ENCODE measurements around the gene RITA1.

Gene RITA1

DNA sequence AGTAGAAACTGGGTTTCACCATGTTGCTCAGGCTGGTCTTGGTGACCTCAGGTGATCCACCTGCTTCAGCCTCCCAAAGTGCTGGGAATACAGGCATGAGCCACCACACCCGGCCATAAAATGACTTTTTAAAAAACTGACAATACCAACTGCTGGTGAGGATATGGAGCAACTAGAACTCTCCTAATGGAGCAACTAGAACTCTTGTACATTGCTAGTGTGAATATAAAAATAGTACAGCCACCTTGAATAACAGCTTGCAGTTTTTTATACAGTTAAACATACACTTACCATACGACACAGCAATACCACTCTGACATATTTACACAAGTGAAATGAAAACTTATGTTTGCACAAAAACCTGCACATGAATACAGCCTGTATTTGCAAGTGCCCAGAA lies 38.5 kb upstream of the RITA1 start:
- no peak overlapping the region for H3K4me3 ChIP-seq (ENCODE audit: low read depth, low read length)
- TF ChIP-seq, protein P1, sequence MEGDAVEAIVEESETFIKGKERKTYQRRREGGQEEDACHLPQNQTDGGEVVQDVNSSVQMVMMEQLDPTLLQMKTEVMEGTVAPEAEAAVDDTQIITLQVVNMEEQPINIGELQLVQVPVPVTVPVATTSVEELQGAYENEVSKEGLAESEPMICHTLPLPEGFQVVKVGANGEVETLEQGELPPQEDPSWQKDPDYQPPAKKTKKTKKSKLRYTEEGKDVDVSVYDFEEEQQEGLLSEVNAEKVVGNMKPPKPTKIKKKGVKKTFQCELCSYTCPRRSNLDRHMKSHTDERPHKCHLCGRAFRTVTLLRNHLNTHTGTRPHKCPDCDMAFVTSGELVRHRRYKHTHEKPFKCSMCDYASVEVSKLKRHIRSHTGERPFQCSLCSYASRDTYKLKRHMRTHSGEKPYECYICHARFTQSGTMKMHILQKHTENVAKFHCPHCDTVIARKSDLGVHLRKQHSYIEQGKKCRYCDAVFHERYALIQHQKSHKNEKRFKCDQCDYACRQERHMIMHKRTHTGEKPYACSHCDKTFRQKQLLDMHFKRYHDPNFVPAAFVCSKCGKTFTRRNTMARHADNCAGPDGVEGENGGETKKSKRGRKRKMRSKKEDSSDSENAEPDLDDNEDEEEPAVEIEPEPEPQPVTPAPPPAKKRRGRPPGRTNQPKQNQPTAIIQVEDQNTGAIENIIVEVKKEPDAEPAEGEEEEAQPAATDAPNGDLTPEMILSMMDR (IDR thresholded peaks at IDR 0.05; ENCODE audit: low read depth, low read length, missing control alignments): no peak
- no peak for DNase-seq (ENCODE audit: low read depth)
- in situ Hi-C loops (cut with HindIII; ENCODE audit: low sequenced_read_pairs): no loop called here

DNA sequence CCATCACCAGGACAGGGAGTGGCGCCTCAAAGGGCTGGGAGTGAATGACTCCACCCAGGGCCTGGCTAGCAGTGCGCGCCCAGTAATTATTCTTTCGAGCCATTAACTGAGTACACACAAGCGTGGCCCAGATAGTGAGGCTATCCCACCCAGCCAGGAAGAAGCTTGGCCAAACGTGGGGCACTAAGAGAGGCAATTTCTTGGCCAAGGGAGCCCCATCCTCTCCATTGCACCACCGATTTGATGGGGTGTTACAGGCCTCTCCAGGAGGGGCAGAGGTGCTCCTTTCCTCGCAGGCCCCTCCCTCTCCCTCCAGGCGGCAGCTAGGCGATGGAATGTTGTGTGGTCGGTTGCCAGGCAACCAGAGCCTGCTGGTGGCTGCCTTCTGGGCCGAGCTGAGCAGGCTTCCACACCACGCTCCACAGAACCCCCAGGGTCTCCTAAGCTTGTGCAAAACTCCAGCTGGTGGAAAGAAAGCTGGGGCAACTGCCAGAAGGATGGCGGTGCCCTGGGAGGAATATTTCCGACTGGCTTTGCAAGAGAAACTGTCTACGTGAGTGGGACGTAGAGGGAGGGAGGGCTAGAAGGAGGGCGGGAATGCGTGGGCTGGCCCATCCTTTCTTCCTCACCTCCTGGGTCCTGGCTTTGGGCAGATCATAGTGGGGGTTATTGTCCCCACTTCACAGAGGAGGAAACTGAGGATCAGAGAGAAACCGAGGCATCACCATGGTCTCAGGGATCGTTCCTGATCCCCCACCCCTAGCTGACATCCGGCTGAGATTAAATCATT lies 36.0 kb upstream of the RITA1 start, which contains the start of gene CFAP73:
Gene CFAP73 (plus strand): TSS at position 364 of the 790 bp plus-strand sequence. CDS start 134 bp downstream, at position 498.
- in situ Hi-C loops (cut with HindIII; ENCODE audit: low sequenced_read_pairs): loop anchor here (25.0 kb wide), 1 partner anchor 87 kb away; the partner anchor contains the start of gene DTX1
- no peak within 1 kb of the TSS for H3K4me3 ChIP-seq (ENCODE audit: low read depth, low read length)
- TF ChIP-seq, protein P1 (IDR thresholded peaks at IDR 0.05; ENCODE audit: low read depth, low read length, missing control alignments): no peak
- peak; percentile 80 for DNase-seq (ENCODE audit: low read depth)

DNA sequence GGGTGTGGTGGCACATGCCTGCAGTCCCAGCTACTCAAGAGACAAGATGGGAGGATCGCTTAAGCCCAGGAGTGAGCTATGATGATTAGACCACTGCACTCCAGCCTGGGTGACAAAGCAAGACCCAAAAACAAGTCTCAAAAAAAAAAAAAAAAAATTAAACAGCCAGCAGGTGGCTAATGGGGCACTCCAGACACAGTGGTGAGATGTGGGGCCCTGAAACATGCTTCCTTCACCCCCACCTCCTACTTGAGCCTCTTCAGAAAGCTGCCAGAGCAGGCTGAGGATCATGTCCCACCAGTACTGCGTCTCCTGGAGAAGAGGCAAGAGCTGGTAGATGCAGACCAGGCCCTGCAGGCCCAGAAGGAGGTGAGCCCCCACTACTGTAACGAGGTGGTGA lies 33.9 kb upstream of the RITA1 start:
- no peak overlapping the region for H3K4me3 ChIP-seq (ENCODE audit: low read depth, low read length)
- no peak for DNase-seq (ENCODE audit: low read depth)
- in situ Hi-C loops (cut with HindIII; ENCODE audit: low sequenced_read_pairs): loop anchor here (25.0 kb wide), 1 partner anchor 89 kb away; the partner anchor contains the start of gene DTX1
- TF ChIP-seq, protein P1 (IDR thresholded peaks at IDR 0.05; ENCODE audit: low read depth, low read length, missing control alignments): no peak

DNA sequence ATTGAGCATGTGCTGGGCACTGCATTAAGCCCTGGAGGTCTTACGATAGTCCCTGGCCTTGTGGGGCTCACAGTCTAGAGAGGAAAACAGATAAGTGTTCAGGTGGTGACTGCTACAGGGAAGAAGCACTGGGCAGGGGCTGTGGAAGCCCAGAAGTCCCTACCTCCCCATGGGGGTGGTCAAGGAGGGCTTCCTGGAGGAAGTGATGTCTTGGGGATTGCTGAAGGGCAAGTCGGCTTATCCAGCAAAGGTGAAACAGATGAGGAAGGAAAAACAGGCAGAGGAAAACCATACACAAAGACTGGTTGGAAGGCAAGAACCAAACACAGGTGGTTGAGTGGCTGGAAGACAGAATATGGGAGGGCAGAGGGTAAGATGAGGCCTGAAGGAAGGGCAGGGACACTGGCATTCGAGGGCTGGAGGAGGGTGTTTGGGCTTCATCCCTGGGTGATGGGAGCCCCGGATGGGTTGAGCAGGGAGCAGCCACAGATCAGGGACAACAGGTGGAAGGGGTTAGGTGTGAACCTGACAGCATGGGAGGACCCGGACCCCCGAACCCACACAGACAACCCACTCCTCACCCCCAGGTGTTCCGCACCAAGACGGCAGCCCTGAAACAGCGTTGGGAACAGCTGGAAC lies 33.2 kb upstream of the RITA1 start:
- TF ChIP-seq, protein P1 (IDR thresholded peaks at IDR 0.05; ENCODE audit: low read depth, low read length, missing control alignments): no peak
- peak overlapping the region; percentile 32 for H3K4me3 ChIP-seq (ENCODE audit: low read depth, low read length)
- DNase-seq (ENCODE audit: low read depth): no peak
- in situ Hi-C loops (cut with HindIII; ENCODE audit: low sequenced_read_pairs): loop anchor here (25.0 kb wide), 1 partner anchor 90 kb away; the partner anchor contains the start of gene DTX1

DNA sequence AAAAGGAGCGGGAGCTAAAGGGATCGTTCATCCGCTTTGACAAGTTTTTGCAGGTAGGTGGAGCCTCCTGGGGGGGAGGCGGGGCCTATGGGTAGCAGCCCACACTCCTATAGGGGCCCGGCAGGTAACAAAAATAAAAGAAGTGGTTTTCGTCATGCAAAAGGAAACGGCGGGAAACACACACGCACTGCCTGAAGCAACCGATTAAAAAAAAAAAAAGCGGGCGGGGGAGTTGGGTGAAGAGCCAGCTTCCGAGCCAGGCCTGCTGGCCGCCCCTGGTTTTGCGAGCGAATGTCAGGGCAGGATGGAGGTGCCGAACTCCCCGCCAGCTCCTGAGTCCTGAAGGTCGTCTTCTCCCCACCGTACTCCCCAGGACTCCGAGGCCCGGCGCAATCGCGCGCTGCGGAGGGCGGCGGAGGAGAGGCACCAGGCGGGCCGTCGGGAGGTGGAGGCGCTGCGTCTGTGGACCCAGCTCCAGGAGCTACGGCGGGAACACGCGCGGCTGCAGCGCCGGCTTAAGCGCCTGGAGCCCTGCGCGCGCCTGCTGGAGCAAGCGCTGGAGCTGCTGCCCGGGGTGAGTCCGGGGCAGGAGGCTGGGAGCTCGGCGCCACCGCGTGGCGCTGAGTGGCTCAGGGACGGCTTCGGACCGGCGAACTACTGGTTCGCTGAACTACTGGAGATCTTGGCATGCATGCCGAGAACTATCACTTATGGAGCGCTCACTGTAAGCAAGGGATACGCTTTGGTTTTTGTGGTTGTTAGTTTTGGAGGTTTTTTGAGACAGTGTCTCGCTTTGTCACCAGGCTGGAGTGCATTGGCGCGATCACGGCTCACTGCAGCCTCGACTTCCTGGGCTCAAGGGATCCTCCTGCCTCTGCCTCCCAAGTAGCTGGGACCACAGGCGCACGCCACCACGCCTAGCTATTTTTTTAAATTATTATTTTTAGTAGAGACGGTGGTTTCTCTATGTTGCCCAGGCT lies 32.4 kb upstream of the RITA1 start:
- H3K4me3 ChIP-seq (ENCODE audit: low read depth, low read length): peak overlapping the region; percentile 32
- in situ Hi-C loops (cut with HindIII; ENCODE audit: low sequenced_read_pairs): loop anchor here (25.0 kb wide), 1 partner anchor 91 kb away; the partner anchor contains the start of gene DTX1
- DNase-seq (ENCODE audit: low read depth): peak; percentile 31
- TF ChIP-seq, protein P1 (IDR thresholded peaks at IDR 0.05; ENCODE audit: low read depth, low read length, missing control alignments): peak; percentile 52

All from astrocyte of the cerebellum (primary cell).